Skeletal muscle tissue (tissue), 4 donors: Measurements from ENCODE around the gene AK2. TPM values are rescaled to one million over a fixed set of nuclear protein-coding genes. Genes with fewer than 3 reads are reported as not detected.
"Not testable (repeated sequence)": the region's sequence is repeated elsewhere in the genome, so short reads cannot be mapped to it uniquely, and the experiment has no call there.

Experiments used
- H3K27ac ChIP-seq: one replicate; pipeline ENCODE4 v1.7.0; 2013; ENCODE audit warnings: mild to moderate bottlenecking, low read depth, low read length, inconsistent platforms
- H3K27me3 ChIP-seq, 3 donors: one replicate each; pipeline ENCODE4 v1.7.0; 2013; ENCODE audit warnings: low read length in 3 of 3; ENCODE audit not compliant: control insufficient read depth in 3 of 3, insufficient read depth in 3 of 3
- H3K36me3 ChIP-seq, 3 donors: one replicate each; pipeline ENCODE4 v1.7.0; 2013; ENCODE audit warnings: low read length in 3 of 3; ENCODE audit not compliant: control insufficient read depth in 3 of 3, insufficient read depth in 3 of 3
- H3K4me1 ChIP-seq, 3 donors: one replicate each; pipeline ENCODE4 v1.7.0; 2013; ENCODE audit warnings: low read length in 3 of 3, mild to moderate bottlenecking in 3 of 3; ENCODE audit not compliant: control insufficient read depth in 3 of 3, insufficient read depth in 3 of 3
- H3K4me3 ChIP-seq, 3 donors: one replicate each; pipeline ENCODE4 v1.7.0; 2013; ENCODE audit warnings: low read length in 3 of 3
- H3K9ac ChIP-seq, 3 donors: one replicate each; pipeline ENCODE4 v1.7.0; 2013; ENCODE audit warnings: low read length in 3 of 3, mild to moderate bottlenecking in 3 of 3, moderate library complexity in 2 of 3, low read depth in 1 of 3
- H3K9me3 ChIP-seq, 3 donors: one replicate each; pipeline ENCODE4 v1.7.0; 2013; ENCODE audit warnings: low read length in 3 of 3; ENCODE audit not compliant: control insufficient read depth in 3 of 3
- total RNA-seq: library from RNA; depleted of rRNA; stranded (reverse); fragments of >200 nt; gene quantifications from one replicate; pipeline ENCODE4 v1.2.3, GENCODE V29; 2014
- donor health status: Osteomylitis.

AK2 gene
- total RNA-seq, 1 donor from 2014 or later, result 64.2 TPM

DNA sequence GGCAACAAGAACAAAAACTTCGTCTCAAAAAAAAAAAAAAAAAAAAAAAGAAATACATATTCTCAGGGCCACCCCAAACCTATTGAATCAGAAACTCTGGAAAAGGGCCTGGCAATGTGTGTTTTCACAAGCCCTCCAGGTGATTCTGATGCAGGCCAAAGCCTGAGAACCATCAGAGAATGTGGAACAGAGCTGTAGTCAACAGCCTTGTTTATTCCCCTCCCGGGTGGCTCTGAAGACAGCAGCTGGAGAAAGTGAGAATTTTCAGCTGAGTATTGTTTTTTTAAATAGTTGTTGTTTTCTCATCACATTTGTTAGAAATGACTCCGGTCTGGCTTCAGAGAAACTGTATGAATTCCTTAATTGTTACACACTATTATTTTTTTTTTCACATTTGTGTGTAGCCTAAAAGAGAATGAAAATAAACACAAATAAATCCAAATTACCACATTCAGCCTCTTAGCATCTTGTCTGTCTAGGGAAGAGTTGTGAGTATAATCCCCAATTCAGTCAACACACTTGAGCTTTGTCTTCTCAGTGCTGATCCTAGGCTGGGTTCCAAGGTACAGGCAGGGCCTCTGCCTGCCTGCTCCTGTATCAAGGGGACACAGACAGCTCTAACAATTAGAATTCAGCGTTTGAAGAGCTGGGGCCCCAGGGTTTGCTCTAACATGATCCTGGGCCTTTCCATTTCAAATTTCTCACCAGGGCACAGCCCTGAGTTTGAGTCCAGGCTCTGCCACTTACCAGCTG lies 37.7 kb upstream of the AK2 start:
- H3K36me3 ChIP-seq, result no peaks in the 10 kb centered on the region
- no peak overlapping the region for H3K4me3 ChIP-seq
- H3K27me3 ChIP-seq, result peaks cover 0 to 4% (median 0%) of the 10 kb centered on the region in 3 donors
- H3K9me3 ChIP-seq, result no peaks in the 10 kb centered on the region
- no peaks in the 10 kb centered on the region for H3K4me1 ChIP-seq
- no peak overlapping the region for H3K27ac ChIP-seq
- peak overlapping the region in 1 of 3 donors; percentile 3 for H3K9ac ChIP-seq

- H3K27ac ChIP-seq, result no peak overlapping the region
Measured at GRCh38 chr1:33072707-33073106, 36.0 kb upstream of the AK2 start.

GRCh38 chr1:33070628-33071027 lies 33.9 kb upstream of the AK2 start:
- H3K27me3 ChIP-seq, result peaks cover 0 to 4% (median 0%) of the 10 kb centered on the region in 3 donors
- H3K4me3 ChIP-seq, result no peak overlapping the region
- H3K36me3 ChIP-seq, result no peaks in the 10 kb centered on the region
- H3K4me1 ChIP-seq, result no peaks in the 10 kb centered on the region
- no peaks in the 10 kb centered on the region for H3K9me3 ChIP-seq
- no peak overlapping the region for H3K27ac ChIP-seq
- no peak overlapping the region for H3K9ac ChIP-seq

More at GRCh38 chr1:33072707-33073106, 36.0 kb upstream of the AK2 start:
- no peaks in the 10 kb centered on the region for H3K36me3 ChIP-seq
- H3K4me1 ChIP-seq, result no peaks in the 10 kb centered on the region
- peaks cover 0 to 4% (median 0%) of the 10 kb centered on the region in 3 donors for H3K27me3 ChIP-seq
- no peaks in the 10 kb centered on the region for H3K9me3 ChIP-seq
- no peak overlapping the region for H3K9ac ChIP-seq
- no peak overlapping the region for H3K4me3 ChIP-seq

DNA sequence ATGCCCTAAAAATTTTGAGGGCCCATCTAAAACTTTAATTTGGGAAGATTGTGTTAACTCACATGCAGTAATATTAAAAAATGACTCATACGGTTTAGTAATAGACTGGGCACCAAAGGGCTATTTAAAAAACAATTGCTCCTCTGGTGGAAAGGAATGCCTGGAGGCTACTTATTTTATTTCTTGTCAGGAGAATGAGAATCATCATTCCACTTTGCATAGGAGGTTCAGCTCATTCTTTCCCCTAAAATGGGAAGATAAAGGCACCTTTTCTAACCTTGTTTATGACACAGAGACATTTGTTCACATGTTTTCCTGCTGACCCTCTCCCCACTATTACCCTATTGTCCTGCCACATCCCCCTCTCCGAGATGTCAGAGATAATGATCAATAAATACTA lies 31.4 kb upstream of the AK2 start:
- not testable (repeated sequence) for H3K27me3 ChIP-seq, H3K36me3 ChIP-seq

GRCh38 chr1:33066477-33066876 lies 29.8 kb upstream of the AK2 start:
- not testable (repeated sequence) for H3K4me1 ChIP-seq, H3K9me3 ChIP-seq, H3K9ac ChIP-seq, H3K27ac ChIP-seq, H3K36me3 ChIP-seq, H3K27me3 ChIP-seq, H3K4me3 ChIP-seq

More for the DNA sequence above, 31.4 kb upstream of the AK2 start:
- not testable (repeated sequence) for H3K9ac ChIP-seq, H3K9me3 ChIP-seq, H3K4me1 ChIP-seq, H3K27ac ChIP-seq, H3K4me3 ChIP-seq

DNA sequence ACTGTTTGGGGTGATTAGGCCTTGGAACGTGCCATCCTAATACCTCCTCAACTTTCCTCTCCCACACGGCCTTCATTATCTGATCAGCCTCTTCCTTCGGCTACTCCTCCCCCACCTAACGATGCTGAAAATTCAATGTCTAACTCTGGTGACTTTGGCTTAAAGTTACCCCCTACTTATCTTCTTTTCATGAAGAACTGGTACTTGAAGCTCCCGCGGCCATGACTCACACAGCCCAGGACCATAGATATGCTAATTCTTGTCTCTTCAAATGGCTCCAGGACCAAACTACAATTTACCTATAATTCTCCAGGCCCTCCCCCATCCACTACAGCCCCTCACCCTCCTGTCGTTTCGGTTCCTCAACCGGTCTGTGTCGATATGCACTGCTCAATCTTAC lies 28.6 kb upstream of the AK2 start:
- peaks cover 2 to 5% (median 2%) of the 10 kb centered on the region in 3 donors for H3K9me3 ChIP-seq
- H3K4me1 ChIP-seq, result no peaks in the 10 kb centered on the region
- H3K27ac ChIP-seq, result no peak overlapping the region

DNA sequence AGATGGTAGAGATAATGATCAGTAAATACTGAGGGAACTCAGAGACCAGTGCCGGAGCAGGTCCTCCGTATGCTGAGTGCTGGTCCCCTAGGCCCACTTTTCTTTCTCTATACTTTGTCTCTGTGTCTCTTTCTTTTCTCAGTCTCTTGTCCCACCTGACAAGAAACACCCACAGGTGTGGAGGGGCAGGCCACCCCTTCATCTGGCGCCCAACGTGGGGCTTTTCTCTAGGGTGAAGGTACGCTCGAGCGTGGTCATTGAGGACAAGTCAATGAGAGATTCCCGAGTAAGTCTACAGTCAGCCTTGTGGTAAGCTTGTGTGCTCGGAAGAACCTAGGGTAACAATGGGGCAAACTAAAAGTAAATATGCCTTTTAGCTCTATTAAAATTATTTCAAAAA lies 27.6 kb upstream of the AK2 start:
- not testable (repeated sequence) for H3K27ac ChIP-seq, H3K36me3 ChIP-seq, H3K4me1 ChIP-seq, H3K9me3 ChIP-seq, H3K27me3 ChIP-seq, H3K9ac ChIP-seq, H3K4me3 ChIP-seq

More for the DNA sequence above, 28.6 kb upstream of the AK2 start:
- H3K4me3 ChIP-seq, result no peak overlapping the region
- H3K27me3 ChIP-seq, result no peaks in the 10 kb centered on the region
- H3K9ac ChIP-seq, result no peak overlapping the region
- no peaks in the 10 kb centered on the region for H3K36me3 ChIP-seq

GRCh38 chr1:33061834-33062233 lies 25.2 kb upstream of the AK2 start:
- H3K4me1 ChIP-seq, result peaks cover 0 to 4% (median 0%) of the 10 kb centered on the region in 3 donors
- H3K36me3 ChIP-seq, result no peaks in the 10 kb centered on the region
- no peaks in the 10 kb centered on the region for H3K27me3 ChIP-seq
- H3K4me3 ChIP-seq, result no peak overlapping the region
- H3K9ac ChIP-seq, result no peak overlapping the region
- peaks cover 2 to 5% (median 2%) of the 10 kb centered on the region in 3 donors for H3K9me3 ChIP-seq
- no peak overlapping the region for H3K27ac ChIP-seq

DNA sequence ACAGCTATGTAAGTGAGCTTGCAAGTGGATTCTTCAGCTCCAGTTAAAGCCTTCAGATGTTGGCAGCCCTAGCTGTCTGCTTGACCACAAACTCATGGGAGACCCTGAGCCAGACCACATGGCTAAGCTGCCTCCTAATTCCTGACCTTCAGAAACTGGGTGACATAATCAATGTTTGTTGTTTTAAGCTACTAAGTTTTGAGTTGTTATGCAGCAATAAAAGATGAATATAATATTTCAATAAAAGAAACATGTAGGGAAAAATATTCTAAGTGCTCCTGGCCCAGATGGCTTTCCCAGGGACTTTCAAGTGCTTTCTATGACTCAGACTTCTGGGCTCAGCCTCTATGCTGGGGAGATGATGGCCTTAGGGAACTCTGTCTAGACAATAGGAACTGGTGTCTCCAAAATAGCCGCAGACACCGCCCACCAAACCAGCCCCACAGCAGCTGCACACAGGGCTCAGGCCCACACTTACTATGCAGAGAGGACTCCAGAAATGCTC lies 23.9 kb upstream of the AK2 start:
- peak overlapping the region; percentile 45 for H3K27ac ChIP-seq
- H3K9ac ChIP-seq, result no peak overlapping the region
- H3K9me3 ChIP-seq, result peaks cover 2 to 5% (median 2%) of the 10 kb centered on the region in 3 donors
- peaks cover 3 to 5% (median 3%) of the 10 kb centered on the region in 3 donors for H3K4me1 ChIP-seq
- no peaks in the 10 kb centered on the region for H3K36me3 ChIP-seq
- no peak overlapping the region for H3K4me3 ChIP-seq
- H3K27me3 ChIP-seq, result no peaks in the 10 kb centered on the region

DNA sequence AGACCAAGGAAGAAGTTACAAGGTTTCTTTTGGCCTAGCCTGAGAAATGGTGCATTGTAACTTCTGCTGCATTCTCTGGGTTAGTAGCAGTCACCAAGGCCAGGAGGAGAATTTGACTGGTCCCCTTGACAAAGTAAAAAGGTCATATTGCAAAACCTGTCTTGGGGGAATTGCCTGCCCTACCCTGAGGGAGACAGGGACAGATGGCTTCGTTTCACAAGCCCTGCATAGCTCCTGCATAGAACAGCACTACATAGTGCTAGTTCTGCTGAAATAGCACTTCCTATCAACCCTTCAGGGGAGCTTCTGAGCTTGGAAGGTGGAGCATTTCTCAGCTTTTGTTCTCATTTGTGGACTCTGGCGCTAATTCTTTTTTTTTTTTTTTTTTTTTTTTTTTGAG lies 20.4 kb upstream of the AK2 start:
- Histone ChIP-seq H3K27me3 (no peaks in the 10 kb centered on the region), H3K9ac (no peak overlapping the region), H3K9me3 (no peaks in the 10 kb centered on the region), H3K4me1 (peaks cover 11 to 12% (median 11%) of the 10 kb centered on the region in 3 donors), H3K36me3 (no peaks in the 10 kb centered on the region), H3K27ac (no peak overlapping the region), H3K4me3 (no peak overlapping the region)
